Lower leg skin (tissue), 3 donors: Measurements from ENCODE around the gene MVB12B.

Source experiments
- POLR2A ChIP-seq, 2 donors: fragments of 450-650 bp; IDR thresholded peaks; one replicate each; pipeline ENCODE4 v1.6.1; 2016 to 2017; ENCODE audit warnings: antibody characterized with exemption in 2 of 2, mild to moderate bottlenecking in 1 of 2, moderate library complexity in 1 of 2
- TF ChIP-seq, protein P1 (sequence below), 3 donors: fragments of 450-650 bp; IDR thresholded peaks; one replicate each; pipeline ENCODE4 v1.5.1; 2016; ENCODE audit warnings: antibody characterized with exemption in 3 of 3, mild to moderate bottlenecking in 3 of 3, moderate library complexity in 2 of 3

DNA sequence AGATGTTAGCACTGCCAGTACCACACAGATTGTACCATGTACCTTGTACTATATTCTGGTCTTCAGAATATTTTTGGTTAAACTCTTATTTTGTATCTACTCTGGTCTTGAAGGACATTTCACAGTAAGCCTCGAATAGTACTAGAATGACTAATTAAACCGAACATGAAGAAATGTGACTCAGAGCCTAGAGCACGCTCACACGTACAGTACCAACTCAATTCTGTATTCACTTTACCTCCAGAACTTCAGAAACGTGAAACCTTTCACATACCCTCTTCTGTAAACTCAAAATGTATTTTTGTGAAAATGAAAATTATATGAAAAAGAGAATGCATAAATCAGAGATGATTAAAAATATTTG lies 112.8 kb downstream of the MVB12B start:
- TF ChIP-seq, protein P1, sequence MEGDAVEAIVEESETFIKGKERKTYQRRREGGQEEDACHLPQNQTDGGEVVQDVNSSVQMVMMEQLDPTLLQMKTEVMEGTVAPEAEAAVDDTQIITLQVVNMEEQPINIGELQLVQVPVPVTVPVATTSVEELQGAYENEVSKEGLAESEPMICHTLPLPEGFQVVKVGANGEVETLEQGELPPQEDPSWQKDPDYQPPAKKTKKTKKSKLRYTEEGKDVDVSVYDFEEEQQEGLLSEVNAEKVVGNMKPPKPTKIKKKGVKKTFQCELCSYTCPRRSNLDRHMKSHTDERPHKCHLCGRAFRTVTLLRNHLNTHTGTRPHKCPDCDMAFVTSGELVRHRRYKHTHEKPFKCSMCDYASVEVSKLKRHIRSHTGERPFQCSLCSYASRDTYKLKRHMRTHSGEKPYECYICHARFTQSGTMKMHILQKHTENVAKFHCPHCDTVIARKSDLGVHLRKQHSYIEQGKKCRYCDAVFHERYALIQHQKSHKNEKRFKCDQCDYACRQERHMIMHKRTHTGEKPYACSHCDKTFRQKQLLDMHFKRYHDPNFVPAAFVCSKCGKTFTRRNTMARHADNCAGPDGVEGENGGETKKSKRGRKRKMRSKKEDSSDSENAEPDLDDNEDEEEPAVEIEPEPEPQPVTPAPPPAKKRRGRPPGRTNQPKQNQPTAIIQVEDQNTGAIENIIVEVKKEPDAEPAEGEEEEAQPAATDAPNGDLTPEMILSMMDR (IDR thresholded peaks at IDR 0.05): no peak
- no peak for TF ChIP-seq POLR2A (IDR thresholded peaks at IDR 0.05)
